CD8-positive, alpha-beta memory T cell (primary cell): ENCODE results near the gene TNIK. TPM values are rescaled to one million over a fixed set of nuclear protein-coding genes. Genes with fewer than 3 reads are reported as not detected.
A peak's percentile ranks its signal among the peaks of the same experiment; 100 is the strongest.

Source experiments
- CTCF ChIA-PET: fragments of 350-600 bp; sonication (Branson Sonifier 250); formaldehyde crosslinking; loops from one replicate; lab custom pipeline; 2021; ENCODE audit warnings: antibody characterized with exemption; lab: Charles Lee
- POLR2A ChIA-PET: fragments of 350-600 bp; sonication (Branson Sonifier 250); formaldehyde crosslinking; loops from one replicate; lab custom pipeline; 2021; ENCODE audit warnings: antibody characterized with exemption; lab: Charles Lee
- DNase-seq, 5 donors: peaks; one replicate each; pipeline versions ENCODE4 v3.0.0 to v3.0.0-alpha.2; 2020 to 2022; ENCODE audit warnings: mixed read lengths in 1 of 5
- H3K27ac ChIP-seq: one replicate; pipeline ENCODE4 v1.7.0; 2013; ENCODE audit warnings: low read depth, mild to moderate bottlenecking, low read length, moderate library complexity
- H3K27me3 ChIP-seq: 2 replicates; pipeline ENCODE4 v1.7.0; 2013; ENCODE audit warnings: low read length, mild to moderate bottlenecking; ENCODE audit not compliant: insufficient read depth, poor library complexity, severe bottlenecking
- H3K36me3 ChIP-seq: 2 replicates; pipeline ENCODE4 v1.7.0; 2013; ENCODE audit warnings: mild to moderate bottlenecking, low read length, moderate library complexity; ENCODE audit not compliant: insufficient read depth
- H3K4me1 ChIP-seq: 2 replicates; pipeline ENCODE4 v1.7.0; 2013; ENCODE audit warnings: mild to moderate bottlenecking, low read length, moderate library complexity; ENCODE audit not compliant: insufficient read depth
- H3K4me3 ChIP-seq: 2 replicates; pipeline ENCODE4 v1.7.0; 2013; ENCODE audit warnings: mild to moderate bottlenecking, low read length
- H3K9me3 ChIP-seq: 2 replicates; pipeline ENCODE4 v1.7.0; 2013; ENCODE audit warnings: mild to moderate bottlenecking, low read length
- H3K27ac Mint-ChIP-seq, 8 donors: one replicate each; pipeline ENCODE4 v1.8.0; 2020 to 2021; ENCODE audit warnings: mixed read lengths in 8 of 8, mild to moderate bottlenecking in 6 of 8, inconsistent platforms in 3 of 8, moderate library complexity in 3 of 8
- H3K27me3 Mint-ChIP-seq, 2 donors: one replicate each; pipeline ENCODE4 v1.8.0; 2020 to 2021; ENCODE audit warnings: mixed read lengths in 2 of 2, mild to moderate bottlenecking in 1 of 2, moderate library complexity in 1 of 2
- H3K36me3 Mint-ChIP-seq, 3 donors: one replicate each; pipeline ENCODE4 v1.8.0; 2020 to 2021; ENCODE audit warnings: mixed read lengths in 3 of 3, inconsistent platforms in 1 of 3, mild to moderate bottlenecking in 1 of 3
- H3K4me1 Mint-ChIP-seq, 3 donors: one replicate each; pipeline ENCODE4 v1.8.0; 2020 to 2021; ENCODE audit warnings: mixed read lengths in 3 of 3, inconsistent platforms in 1 of 3, mild to moderate bottlenecking in 1 of 3
- H3K4me3 Mint-ChIP-seq, 7 donors: one replicate each; pipeline ENCODE4 v1.8.0; 2020 to 2021; ENCODE audit warnings: mixed read lengths in 7 of 7, mild to moderate bottlenecking in 6 of 7, moderate library complexity in 4 of 7, inconsistent platforms in 2 of 7
- H3K9me3 Mint-ChIP-seq, 5 donors: one replicate each; pipeline ENCODE4 v1.8.0; 2020 to 2022; ENCODE audit warnings: mixed read lengths in 5 of 5, mild to moderate bottlenecking in 3 of 5, moderate library complexity in 2 of 5, inconsistent platforms in 1 of 5
- polyA plus RNA-seq: library from polyadenylated mRNA; unstranded; fragments of 300-500 nt; fragmentation: Illumina TruSeq; gene quantifications from one replicate; pipeline ENCODE4 v1.2.3, GENCODE V29; 2021
- total RNA-seq, 2 experiments: library from RNA; stranded (reverse); gene quantifications; one replicate each; pipeline ENCODE4 v1.2.3, GENCODE V29; 2021

The TNIK gene
- total and polyA plus RNA-seq, 3 experiments from 2014 or later: 15.9 to 19.2 (median 17.7) TPM

DNA sequence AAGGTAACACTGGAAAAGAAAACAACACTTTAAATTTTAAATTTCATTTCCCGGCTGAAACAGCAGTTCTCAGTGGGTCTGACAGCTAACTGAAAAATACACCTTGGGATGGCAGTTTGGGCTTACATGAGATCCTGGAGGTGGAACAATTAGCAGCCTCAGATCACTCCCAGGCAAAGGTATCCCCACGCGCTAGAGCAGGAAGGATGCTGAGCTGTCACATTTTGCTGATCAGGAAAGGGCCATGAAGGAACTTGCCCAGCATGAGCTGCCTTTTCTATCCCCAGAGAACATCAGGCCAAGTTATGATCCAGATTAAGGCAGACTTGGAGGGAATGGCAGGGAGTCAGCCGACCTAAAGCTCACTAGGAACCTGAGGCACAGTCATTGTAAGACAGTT is 228.8 kb downstream of the TNIK start:
- ChIA-PET CTCF (no interaction called here), POLR2A (no interaction called here)
- peaks cover 10 to 19% (median 16%) of the 10 kb centered on the region in 3 donors for H3K36me3 Mint-ChIP-seq
- H3K27ac Mint-ChIP-seq: peak overlapping the region in 2 of 8 donors; percentile 9 to 57
- H3K4me1 Mint-ChIP-seq: peaks cover 37 to 64% (median 60%) of the 10 kb centered on the region in 3 donors
- no peak overlapping the region for H3K4me3 Mint-ChIP-seq
- Histone ChIP-seq H3K27ac (no peak overlapping the region), H3K36me3 (peaks cover 4% of the 10 kb centered on the region), H3K27me3 (no peaks in the 10 kb centered on the region), H3K9me3 (no peaks in the 10 kb centered on the region), H3K4me1 (no peaks in the 10 kb centered on the region), H3K4me3 (no peak overlapping the region)
- H3K9me3 Mint-ChIP-seq: peaks cover 0 to under 1% (median 0%) of the 10 kb centered on the region in 5 donors
- no peaks in the 10 kb centered on the region for H3K27me3 Mint-ChIP-seq
- no peak for DNase-seq

- Histone ChIP-seq H3K4me3 (no peak overlapping the region), H3K9me3 (no peaks in the 10 kb centered on the region), H3K27ac (no peak overlapping the region), H3K36me3 (peaks cover 4% of the 10 kb centered on the region), H3K4me1 (no peaks in the 10 kb centered on the region), H3K27me3 (no peaks in the 10 kb centered on the region)
- Mint-ChIP-seq H3K36me3 (peaks cover 15 to 24% (median 19%) of the 10 kb centered on the region in 3 donors), H3K4me3 (no peak overlapping the region), H3K9me3 (peaks cover 0 to 5% (median 2%) of the 10 kb centered on the region in 5 donors), H3K27me3 (no peaks in the 10 kb centered on the region), H3K27ac (peak overlapping the region in 1 of 8 donors; percentile 48), H3K4me1 (peaks cover 35 to 64% (median 60%) of the 10 kb centered on the region in 3 donors)
- ChIA-PET CTCF (no interaction called here), POLR2A (no interaction called here)
- DNase-seq: no peak
These were observed 229.3 kb downstream of the TNIK start for GRCh38 chr3:171230865-171231264.

DNA sequence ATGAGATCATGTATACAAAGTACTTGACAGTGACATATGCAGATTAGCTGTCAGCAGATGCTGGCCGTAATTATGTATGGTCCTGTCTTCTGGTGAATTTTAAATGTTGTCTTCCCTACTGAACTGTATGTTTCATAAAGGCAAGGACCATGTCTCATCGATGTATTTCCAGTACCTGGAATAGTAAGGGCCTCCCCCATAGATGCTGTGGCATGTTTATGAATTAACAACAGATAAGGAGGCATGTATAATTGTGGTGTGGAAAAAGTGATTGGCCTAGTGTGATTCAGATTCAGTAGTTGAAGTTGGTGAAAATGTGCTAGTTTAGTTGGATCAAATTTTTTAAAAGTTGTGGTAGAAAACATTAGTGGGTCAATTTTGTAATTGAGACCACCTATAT is 231.0 kb downstream of the TNIK start:
- Mint-ChIP-seq H3K27me3 (no peaks in the 10 kb centered on the region), H3K4me1 (peaks cover 44 to 72% (median 65%) of the 10 kb centered on the region in 3 donors), H3K27ac (peak overlapping the region in 2 of 8 donors; percentile 22 to 79), H3K4me3 (no peak overlapping the region), H3K9me3 (peaks cover 0 to 6% (median 2%) of the 10 kb centered on the region in 5 donors), H3K36me3 (peaks cover 14 to 28% (median 27%) of the 10 kb centered on the region in 3 donors)
- H3K9me3 ChIP-seq: no peaks in the 10 kb centered on the region
- ChIA-PET POLR2A (no interaction called here), CTCF (no interaction called here)
- H3K4me1 ChIP-seq: peaks cover 14% of the 10 kb centered on the region
- no peak for DNase-seq
- peaks cover 4% of the 10 kb centered on the region for H3K36me3 ChIP-seq
- no peaks in the 10 kb centered on the region for H3K27me3 ChIP-seq
- no peak overlapping the region for H3K27ac ChIP-seq
- H3K4me3 ChIP-seq: no peak overlapping the region

GRCh38 chr3:171228240-171228639 is 232.0 kb downstream of the TNIK start:
- POLR2A ChIA-PET: no interaction called here
- Mint-ChIP-seq H3K27ac (peak overlapping the region in 3 of 8 donors; percentile 10 to 89 (median 40)), H3K36me3 (peaks cover 14 to 28% (median 28%) of the 10 kb centered on the region in 3 donors), H3K4me1 (peaks cover 36 to 63% (median 56%) of the 10 kb centered on the region in 3 donors), H3K9me3 (peaks cover 0 to 6% (median 2%) of the 10 kb centered on the region in 5 donors), H3K4me3 (no peak overlapping the region), H3K27me3 (no peaks in the 10 kb centered on the region)
- CTCF ChIA-PET: interaction anchor here (1.0 kb wide), 1 partner anchor 82 kb away, joined by 3 read pairs; no protein-coding TSS in a partner anchor
- Histone ChIP-seq H3K36me3 (peaks cover 4% of the 10 kb centered on the region), H3K27me3 (no peaks in the 10 kb centered on the region), H3K4me3 (no peak overlapping the region), H3K4me1 (peaks cover 14% of the 10 kb centered on the region), H3K9me3 (no peaks in the 10 kb centered on the region), H3K27ac (no peak overlapping the region)
- DNase-seq: no peak

GRCh38 chr3:171227828-171228227 is 232.4 kb downstream of the TNIK start:
- no peaks in the 10 kb centered on the region for H3K9me3 ChIP-seq
- Mint-ChIP-seq H3K9me3 (peaks cover 0 to 6% (median 2%) of the 10 kb centered on the region in 5 donors), H3K27ac (peak overlapping the region in 1 of 8 donors; percentile 89), H3K36me3 (peaks cover 15 to 28% (median 28%) of the 10 kb centered on the region in 3 donors), H3K4me3 (no peak overlapping the region), H3K4me1 (peaks cover 32 to 59% (median 52%) of the 10 kb centered on the region in 3 donors), H3K27me3 (no peaks in the 10 kb centered on the region)
- no peak overlapping the region for H3K4me3 ChIP-seq
- peaks cover 4% of the 10 kb centered on the region for H3K36me3 ChIP-seq
- no peak overlapping the region for H3K27ac ChIP-seq
- DNase-seq: no peak
- ChIA-PET CTCF (interaction anchor here (1.0 kb wide), 1 partner anchor 83 kb away, joined by 3 read pairs; no protein-coding TSS in a partner anchor), POLR2A (no interaction called here)
- peaks cover 14% of the 10 kb centered on the region for H3K4me1 ChIP-seq
- no peaks in the 10 kb centered on the region for H3K27me3 ChIP-seq

GRCh38 chr3:171227359-171227758 is 232.8 kb downstream of the TNIK start:
- Histone ChIP-seq H3K27ac (no peak overlapping the region), H3K36me3 (peaks cover 4% of the 10 kb centered on the region), H3K4me3 (no peak overlapping the region), H3K4me1 (peaks cover 14% of the 10 kb centered on the region), H3K9me3 (no peaks in the 10 kb centered on the region), H3K27me3 (no peaks in the 10 kb centered on the region)
- H3K4me3 Mint-ChIP-seq: no peak overlapping the region
- H3K36me3 Mint-ChIP-seq: peaks cover 16 to 30% (median 28%) of the 10 kb centered on the region in 3 donors
- ChIA-PET CTCF (no interaction called here), POLR2A (no interaction called here)
- no peaks in the 10 kb centered on the region for H3K27me3 Mint-ChIP-seq
- no peak for DNase-seq
- H3K9me3 Mint-ChIP-seq: peaks cover 0 to 6% (median 2%) of the 10 kb centered on the region in 5 donors
- H3K4me1 Mint-ChIP-seq: peaks cover 29 to 55% (median 50%) of the 10 kb centered on the region in 3 donors
- H3K27ac Mint-ChIP-seq: no peak overlapping the region

DNA sequence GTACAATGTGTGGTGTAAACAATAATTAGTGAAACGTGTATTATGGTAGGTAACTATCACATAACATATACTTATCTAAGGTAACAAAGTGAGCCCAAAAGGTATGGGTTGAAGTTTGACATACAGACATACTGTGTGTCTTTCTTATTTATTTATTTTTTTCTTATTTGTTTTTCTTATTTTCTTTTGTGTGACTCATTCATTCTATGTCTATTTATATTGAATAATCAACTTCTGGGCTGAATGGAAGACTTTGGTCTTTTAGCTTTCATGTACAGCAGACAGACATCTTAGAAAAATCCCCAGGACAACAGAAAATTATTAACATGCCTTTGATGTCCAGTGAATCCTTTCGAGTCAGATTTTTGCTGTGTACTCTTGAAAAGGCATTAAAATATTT is 233.4 kb downstream of the TNIK start:
- no peak overlapping the region for H3K27ac Mint-ChIP-seq
- no peak overlapping the region for H3K4me3 ChIP-seq
- H3K27me3 ChIP-seq: no peaks in the 10 kb centered on the region
- H3K36me3 Mint-ChIP-seq: peaks cover 16 to 30% (median 28%) of the 10 kb centered on the region in 3 donors
- H3K4me1 Mint-ChIP-seq: peaks cover 31 to 58% (median 50%) of the 10 kb centered on the region in 3 donors
- H3K9me3 ChIP-seq: no peaks in the 10 kb centered on the region
- no peak overlapping the region for H3K27ac ChIP-seq
- ChIA-PET POLR2A (no interaction called here), CTCF (no interaction called here)
- H3K4me1 ChIP-seq: peaks cover 14% of the 10 kb centered on the region
- H3K36me3 ChIP-seq: peaks cover 4% of the 10 kb centered on the region
- no peak overlapping the region for H3K4me3 Mint-ChIP-seq
- H3K9me3 Mint-ChIP-seq: peaks cover 0 to 6% (median 2%) of the 10 kb centered on the region in 5 donors
- no peak for DNase-seq
- H3K27me3 Mint-ChIP-seq: no peaks in the 10 kb centered on the region

DNA sequence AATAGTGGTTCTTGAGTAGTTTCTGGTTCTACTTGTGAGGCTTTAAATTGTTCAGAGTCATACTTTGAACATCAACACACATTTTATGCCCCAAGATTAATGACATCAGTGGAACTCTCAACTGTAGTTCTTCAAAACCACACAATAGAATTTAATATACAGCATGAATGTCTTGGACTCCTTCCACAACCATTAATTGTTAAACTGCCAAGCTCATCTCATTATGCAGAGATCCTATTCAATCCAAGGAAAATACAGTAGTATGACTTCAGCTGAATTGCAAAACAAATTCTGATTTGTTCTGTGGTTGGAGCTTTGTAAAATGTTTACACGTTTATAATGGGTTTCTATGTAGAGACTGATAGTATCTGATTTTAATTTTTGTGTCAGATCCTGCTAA is 234.5 kb downstream of the TNIK start:
- Histone ChIP-seq H3K4me1 (peaks cover 14% of the 10 kb centered on the region), H3K27ac (no peak overlapping the region), H3K9me3 (no peaks in the 10 kb centered on the region), H3K4me3 (no peak overlapping the region), H3K27me3 (no peaks in the 10 kb centered on the region), H3K36me3 (peaks cover 4% of the 10 kb centered on the region)
- H3K36me3 Mint-ChIP-seq: peaks cover 16 to 30% (median 27%) of the 10 kb centered on the region in 3 donors
- peak overlapping the region in 3 of 8 donors; percentile 19 to 68 (median 66) for H3K27ac Mint-ChIP-seq
- no peak for DNase-seq
- no peaks in the 10 kb centered on the region for H3K27me3 Mint-ChIP-seq
- no peak overlapping the region for H3K4me3 Mint-ChIP-seq
- H3K4me1 Mint-ChIP-seq: peaks cover 27 to 57% (median 54%) of the 10 kb centered on the region in 3 donors
- peaks cover 0 to 6% (median 2%) of the 10 kb centered on the region in 5 donors for H3K9me3 Mint-ChIP-seq
- ChIA-PET CTCF (no interaction called here), POLR2A (interaction anchor here (0.9 kb wide), 1 partner anchor 24 kb away, joined by 3 read pairs; no protein-coding TSS in a partner anchor)
